Astrocyte of the cerebellum (primary cell): ENCODE measurements around the gene EPHA3.

Source experiments
- DNase-seq: peaks from one replicate; pipeline ENCODE4 v3.0.0-alpha.2; 2011; ENCODE audit warnings: low read depth
- H3K4me3 ChIP-seq: 2 replicates; pipeline ENCODE4 v1.5.1; 2011; ENCODE audit warnings: mild to moderate bottlenecking, low read depth, low read length, moderate library complexity
- CTCF ChIP-seq: IDR thresholded peaks from 2 replicates; pipeline ENCODE4 v1.5.1; 2012; ENCODE audit warnings: low read length, low read depth, moderate library complexity, mild to moderate bottlenecking; ENCODE audit errors: missing control alignments
- in situ Hi-C: cut with HindIII; loops from 2 replicates; pipeline ENCODE4 v1.10.0; 2017; ENCODE audit warnings: low sequenced_read_pairs

Gene EPHA3

GRCh38 chr3:89525609-89526008 lies 418.2 kb downstream of the EPHA3 start:
- in situ Hi-C loops: no loop called here
- no peak for TF ChIP-seq CTCF
- H3K4me3 ChIP-seq: no peak overlapping the region
- DNase-seq: no peak

- DNase-seq: peak; percentile 4
- TF ChIP-seq CTCF: no peak
- H3K4me3 ChIP-seq: no peak overlapping the region
Measured at GRCh38 chr3:89527736-89528305, 420.4 kb downstream of the EPHA3 start.

More at GRCh38 chr3:89527736-89528305, 420.4 kb downstream of the EPHA3 start:
- in situ Hi-C loops: no loop called here
